Transverse colon (tissue), 4 donors: ENCODE measurements around the gene SGSH.

Experiments
- CTCF ChIP-seq, 5 experiments: fragments of 200-600 bp in 3 of 5; fragments of 450-650 bp in 2 of 5; sonication (generic) in 3 of 5; IDR thresholded peaks; 1 replicate in 2 of 5; 2 replicates in 3 of 5; pipeline ENCODE4 v1.5.1; 2016 to 2017; ENCODE audit warnings: antibody characterized with exemption in 5 of 5, inconsistent platforms in 3 of 5, mild to moderate bottlenecking in 2 of 5, moderate library complexity in 1 of 5
- POLR2A ChIP-seq: fragments of 450-650 bp; IDR thresholded peaks from one replicate; pipeline ENCODE4 v1.6.1; 2016; ENCODE audit warnings: antibody characterized with exemption, mild to moderate bottlenecking, moderate library complexity
- POLR2AphosphoS5 ChIP-seq, 3 donors: sonication (generic); formaldehyde crosslinking; IDR thresholded peaks; one replicate each; pipeline ENCODE4 v1.6.1; 2016; ENCODE audit warnings: antibody characterized with exemption in 3 of 3

GRCh38 chr17:80221351-80222105 lies 1.4 kb upstream of the SGSH start:
- TF ChIP-seq CTCF (IDR thresholded peaks at IDR 0.05) = no peak
- no peak for TF ChIP-seq POLR2A
- TF ChIP-seq POLR2AphosphoS5 (IDR thresholded peaks at IDR 0.05) = no peak
